Measurements from ENCODE around the gene NEGR1. TPM values are rescaled to one million over a fixed set of nuclear protein-coding genes. Genes with fewer than 3 reads are reported as not detected.

The NEGR1 gene
- total and polyA plus RNA-seq, 2 donors (not counting 3 experiments of a cell fraction or from before 2014, with no cell fraction given), result 6.8 to 21.8 TPM

DNA sequence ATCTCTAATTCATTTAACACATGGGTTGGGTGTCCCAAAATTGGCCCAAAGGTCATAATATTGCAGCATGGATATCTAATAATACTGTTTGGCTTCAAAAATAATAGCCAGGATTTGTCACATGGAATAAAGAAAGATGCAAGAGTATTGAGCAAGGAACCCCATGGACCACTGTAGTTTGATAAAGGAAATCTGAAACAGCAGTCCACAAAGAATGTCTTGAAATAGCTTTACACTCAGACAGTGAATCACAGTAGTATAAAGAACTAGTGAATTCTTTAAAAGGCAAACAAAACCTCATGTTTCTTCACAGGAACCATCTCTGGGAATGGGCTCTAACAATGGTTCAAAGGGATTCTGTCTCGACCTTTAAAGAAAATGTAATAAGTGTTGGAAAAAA is 625.4 kb downstream of the NEGR1 start:
- Histone ChIP-seq H3K9me3 (replicated peaks; ENCODE audit: control insufficient read depth, insufficient read depth, low read length) (no peaks in the 10 kb centered on the region), H3K4me3 (replicated peaks in 1 of 3; ENCODE audit: insufficient read depth in 1 of 3, low read depth in 1 of 3, low read length in 3 of 3) (no peak overlapping the region), H3K9ac (replicated peaks; ENCODE audit: extremely low read depth, insufficient read depth, low read length) (no peak overlapping the region), H2AFZ (ENCODE audit: low read depth, low read length) (no peak overlapping the region), H3K4me2 (ENCODE audit: insufficient read depth, low read length) (no peak overlapping the region), H3K36me3 (ENCODE audit: control insufficient read depth in 2 of 2, extremely low read depth in 1 of 2, insufficient read depth in 2 of 2, low read length in 2 of 2) (no peaks in the 10 kb centered on the region), H3K9me1 (replicated peaks; ENCODE audit: control insufficient read depth, extremely low read depth, insufficient read depth, low read length) (no peaks in the 10 kb centered on the region), H3K79me2 (ENCODE audit: control insufficient read depth, insufficient read depth, low read length) (no peaks in the 10 kb centered on the region), H3K27ac (ENCODE audit: insufficient read depth, low read depth, low read length) (no peak overlapping the region), H3K27me3 (ENCODE audit: control insufficient read depth in 2 of 2, insufficient read depth in 2 of 2, low read length in 2 of 2) (no peaks in the 10 kb centered on the region), H4K20me1 (replicated peaks; ENCODE audit: control insufficient read depth, extremely low read depth, insufficient read depth, low read length) (no peaks in the 10 kb centered on the region), H3K4me1 (ENCODE audit: control insufficient read depth, extremely low read depth, insufficient read depth, low read length) (no peaks in the 10 kb centered on the region)
- no peak for FAIRE-seq
- CTCF ChIA-PET, result no interaction called here
- intact Hi-C loops (cut with micrococcal nuclease) (no loop called here), dilution Hi-C loops (cut with MboI; ENCODE audit: extremely low pct_ligation_motif_present, low sequenced_read_pairs) (no loop called here)
- TF ChIP-seq GATA2 (IDR thresholded peaks at IDR 0.05; ENCODE audit: insufficient read depth, insufficient read length, low read depth, low read length) (no peak), POLR2AphosphoS5 (IDR thresholded peaks at IDR 0.05; ENCODE audit: insufficient read depth, low read depth, low read length) (no peak), JUN (IDR thresholded peaks at IDR 0.05; ENCODE audit: borderline replicate concordance, insufficient read depth, insufficient read length, low read depth) (no peak), CTCF (IDR thresholded peaks at IDR 0.05; ENCODE audit: extremely low read depth in 1 of 2, insufficient read depth in 1 of 2, low read depth in 1 of 2, low read length in 2 of 2) (no peak), EZH2 (IDR thresholded peaks at IDR 0.05; ENCODE audit: borderline replicate concordance, low read depth, low read length, severe bottlenecking) (no peak), MYC (IDR thresholded peaks at IDR 0.05; ENCODE audit: low read depth, low read length) (no peak), POLR2A (IDR thresholded peaks at IDR 0.05; ENCODE audit: low read depth, low read length) (no peak), FOS (IDR thresholded peaks at IDR 0.05; ENCODE audit: borderline replicate concordance, insufficient read depth, low read length) (no peak)
- TF ChIP-seq, protein P1, sequence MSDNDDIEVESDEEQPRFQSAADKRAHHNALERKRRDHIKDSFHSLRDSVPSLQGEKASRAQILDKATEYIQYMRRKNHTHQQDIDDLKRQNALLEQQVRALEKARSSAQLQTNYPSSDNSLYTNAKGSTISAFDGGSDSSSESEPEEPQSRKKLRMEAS (IDR thresholded peaks at IDR 0.05; ENCODE audit: insufficient read depth, insufficient read length), result no peak
- BruUV-seq (replicated peaks), result no TSS peak
- no peak for DNase-seq (ENCODE audit: low read depth, low spot score)
- POLR2A ChIA-PET, result no interaction called here
